Mucosa of descending colon (tissue), 3 donors: ENCODE results near the gene KAZN. TPM values are rescaled to one million over a fixed set of nuclear protein-coding genes. Genes with fewer than 3 reads are reported as not detected.

ENCODE experiments used
- ATAC-seq: fragments of 200-7000 bp; cut with Tn5 transposase; one replicate; pipeline ENCODE4 v1.9.1; 2020; ENCODE audit warnings: mild to moderate bottlenecking, moderate library complexity
- DNase-seq, 3 donors: peaks; one replicate each; pipeline ENCODE4 v3.0.0-alpha.2; 2020
- H3K36me3 ChIP-seq: fragments of 200-600 bp; one replicate; pipeline ENCODE4 v1.8.0; 2021; ENCODE audit warnings: low read depth, mild to moderate bottlenecking
- H3K4me1 ChIP-seq: fragments of 200-600 bp; one replicate; pipeline ENCODE4 v1.8.0; 2021; ENCODE audit warnings: low read depth, mild to moderate bottlenecking
- H3K4me3 ChIP-seq: fragments of 200-600 bp; one replicate; pipeline ENCODE4 v1.8.0; 2021; ENCODE audit warnings: mild to moderate bottlenecking
- H3K9me3 ChIP-seq: fragments of 200-600 bp; one replicate; pipeline ENCODE4 v1.8.0; 2021; ENCODE audit warnings: mild to moderate bottlenecking
- CTCF ChIP-seq: fragments of 200-600 bp; IDR thresholded peaks from one replicate; pipeline ENCODE4 v1.8.0; 2022; ENCODE audit warnings: antibody characterized with exemption, mild to moderate bottlenecking
- intact Hi-C, 2 donors: fragments of 100-400 bp; cut with DNase I in 1 of 2; cut with micrococcal nuclease in 1 of 2; formaldehyde crosslinking; loops; one replicate each; pipeline versions ENCODE4 v1.11.0 to v1.11.1; 2022; cut with DNase I, micrococcal nuclease
- total RNA-seq, 3 donors: library from RNA; stranded (reverse); fragmentation: NEBNext Ultra II Directional in 2 of 3; extraction: Animal tissue kit (Norgen Biotek cat#: 25700) in 2 of 3; gene quantifications; one replicate each; pipeline versions ENCODE4 v1.2.1 to v1.2.4, GENCODE V29; 2021 to 2023
- donor health status: DM: no; HTN: no; CAD: no; lungs with moderate emphysema.
- donor health status: DM: no; HTN: no; CAD: no.
- donor health status: DM: no; HTN: yes; CAD: no.

The KAZN gene
- total RNA-seq, 3 donors from 2014 or later: 9.7 to 21.9 (median 15.8) TPM

DNA sequence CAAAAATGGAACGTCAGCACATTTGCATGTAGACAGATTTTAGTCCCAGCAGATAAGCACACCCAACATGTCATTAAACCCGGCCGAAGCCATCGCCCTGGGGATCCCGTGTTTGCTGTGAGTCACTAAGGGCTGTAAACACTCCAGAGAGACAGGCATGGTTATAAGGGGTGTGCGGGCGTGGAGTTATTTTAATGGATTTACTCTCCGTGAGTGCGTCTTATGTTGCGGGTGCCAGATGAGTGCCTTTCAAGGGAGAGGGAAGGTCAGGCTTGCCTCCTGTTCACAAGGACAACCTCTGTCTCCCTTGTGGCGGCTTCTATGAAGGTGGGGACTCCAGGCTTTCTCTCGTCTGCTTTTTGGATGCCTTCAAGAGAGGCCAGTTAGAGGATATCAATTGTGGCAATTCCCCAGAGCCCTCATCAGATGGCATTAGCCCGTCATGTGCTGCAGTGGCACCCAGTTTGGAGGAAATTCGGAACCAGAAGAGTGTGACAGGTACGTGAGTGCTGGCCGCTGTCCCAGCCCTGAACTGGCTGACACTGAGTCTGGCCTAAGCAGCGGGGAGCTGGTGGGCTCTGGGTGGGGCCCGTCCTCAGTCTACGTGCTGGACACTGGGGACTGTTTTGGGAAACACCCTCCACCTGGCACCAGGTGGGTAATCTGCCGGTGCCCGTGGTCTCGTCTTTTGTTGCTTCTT, 331.2 kb downstream of the KAZN start:
- Histone ChIP-seq H3K36me3 (no peaks in the 10 kb centered on the region), H3K9me3 (no peaks in the 10 kb centered on the region), H3K4me1 (peaks cover 19% of the 10 kb centered on the region), H3K4me3 (no peak overlapping the region)
- no peak for TF ChIP-seq CTCF
- DNase-seq (peak; percentile 74 to 85 (median 76)), ATAC-seq (peak; percentile 98)
- intact Hi-C loops: loop anchor here in 1 of 2 donors (10.0 kb wide), 1 partner anchor 95 kb away; no protein-coding TSS in a partner anchor

DNA sequence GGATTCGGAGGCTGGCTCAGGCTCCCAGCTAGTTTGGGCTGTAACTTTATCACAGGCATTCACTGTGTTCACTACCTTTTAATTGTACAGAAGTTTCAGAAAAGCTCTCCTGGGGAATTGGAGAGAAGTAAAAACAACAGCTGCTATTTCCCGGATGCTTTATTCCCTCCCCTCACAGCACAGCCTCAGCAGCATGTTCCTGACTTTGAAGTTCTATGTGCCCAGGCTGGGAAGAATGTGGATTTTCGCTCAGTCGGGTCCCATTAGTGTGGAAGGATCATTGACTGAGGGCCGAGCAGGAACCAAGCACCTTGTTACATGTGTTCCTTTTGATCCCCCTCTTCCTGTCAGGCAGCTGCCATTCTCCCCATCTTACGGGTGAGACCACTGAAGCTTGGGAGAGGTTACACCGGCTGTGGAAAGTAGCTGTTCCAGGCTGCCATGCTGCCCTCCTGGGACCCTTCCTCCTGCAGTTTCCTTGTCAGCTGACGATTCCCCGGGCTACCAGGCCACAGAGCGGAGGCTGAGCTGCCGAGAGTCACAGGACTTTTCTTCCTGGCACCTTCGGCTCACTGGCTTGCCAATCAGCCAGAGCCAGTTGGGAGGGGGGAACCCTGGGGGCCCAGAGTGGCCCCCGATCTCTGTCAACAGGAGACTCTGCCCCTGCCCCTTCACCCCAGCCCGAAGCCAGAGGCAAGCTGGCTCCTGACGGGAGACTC, 331.9 kb downstream of the KAZN start:
- intact Hi-C loops: no loop called here
- H3K36me3 ChIP-seq: no peaks in the 10 kb centered on the region
- peaks cover 15% of the 10 kb centered on the region for H3K4me1 ChIP-seq
- no peak for DNase-seq
- H3K4me3 ChIP-seq: no peak overlapping the region
- TF ChIP-seq CTCF: no peak
- no peak for ATAC-seq
- H3K9me3 ChIP-seq: no peaks in the 10 kb centered on the region

- Histone ChIP-seq H3K36me3 (no peaks in the 10 kb centered on the region), H3K4me1 (peaks cover 15% of the 10 kb centered on the region), H3K9me3 (no peaks in the 10 kb centered on the region), H3K4me3 (no peak overlapping the region)
- intact Hi-C loops: no loop called here
- TF ChIP-seq CTCF: no peak
- ATAC-seq: no peak
- DNase-seq: no peak
Measured at GRCh38 chr1:14932034-14932638, 333.7 kb downstream of the KAZN start.

GRCh38 chr1:14934867-14935266, 336.4 kb downstream of the KAZN start:
- TF ChIP-seq CTCF: no peak
- Histone ChIP-seq H3K4me1 (peaks cover 4% of the 10 kb centered on the region), H3K4me3 (no peak overlapping the region), H3K9me3 (no peaks in the 10 kb centered on the region), H3K36me3 (no peaks in the 10 kb centered on the region)
- intact Hi-C loops: no loop called here
- ATAC-seq (no peak), DNase-seq (no peak)

DNA sequence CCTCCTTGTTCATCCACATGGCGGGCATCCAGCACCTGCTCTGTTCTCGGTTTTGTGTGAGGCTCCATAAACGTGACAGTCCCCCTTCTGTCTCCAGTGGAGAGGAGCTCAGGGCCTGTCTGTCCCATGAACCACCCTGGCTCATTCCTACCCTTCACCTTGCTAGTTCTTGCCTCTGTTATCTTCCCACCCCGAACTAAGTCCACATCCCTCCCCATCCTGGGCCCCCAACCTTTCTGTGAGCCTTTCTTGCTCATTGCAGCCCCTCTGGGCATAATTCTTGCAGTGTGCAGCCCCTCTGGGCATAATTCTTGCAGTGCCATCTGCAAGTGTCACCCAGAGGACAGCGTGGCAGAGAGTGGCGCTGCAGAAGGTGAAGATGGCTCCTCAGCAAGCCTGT, 338.3 kb downstream of the KAZN start:
- Histone ChIP-seq H3K36me3 (no peaks in the 10 kb centered on the region), H3K9me3 (no peaks in the 10 kb centered on the region), H3K4me1 (no peaks in the 10 kb centered on the region), H3K4me3 (no peak overlapping the region)
- ATAC-seq: no peak
- intact Hi-C loops: no loop called here
- DNase-seq: no peak
- TF ChIP-seq CTCF: no peak
